LNCaP clone FGC (cell line): Measurements from ENCODE around the gene PHOSPHO1.

Experiments used
- DNase-seq: peaks from one replicate; pipeline ENCODE4 v3.0.0-alpha.2; 2011; ENCODE audit warnings: low read depth
- H3K4me3 ChIP-seq: 2 replicates; pipeline ENCODE4 v1.5.1; 2011; ENCODE audit warnings: mild to moderate bottlenecking, low read depth, low read length, control low read depth
- TF ChIP-seq, protein P1 (sequence below): IDR thresholded peaks from 2 replicates; pipeline ENCODE4 v1.5.1; 2012; ENCODE audit warnings: mild to moderate bottlenecking; ENCODE audit not compliant: control insufficient read depth, insufficient read depth; ENCODE audit errors: extremely low read depth

Gene PHOSPHO1

DNA sequence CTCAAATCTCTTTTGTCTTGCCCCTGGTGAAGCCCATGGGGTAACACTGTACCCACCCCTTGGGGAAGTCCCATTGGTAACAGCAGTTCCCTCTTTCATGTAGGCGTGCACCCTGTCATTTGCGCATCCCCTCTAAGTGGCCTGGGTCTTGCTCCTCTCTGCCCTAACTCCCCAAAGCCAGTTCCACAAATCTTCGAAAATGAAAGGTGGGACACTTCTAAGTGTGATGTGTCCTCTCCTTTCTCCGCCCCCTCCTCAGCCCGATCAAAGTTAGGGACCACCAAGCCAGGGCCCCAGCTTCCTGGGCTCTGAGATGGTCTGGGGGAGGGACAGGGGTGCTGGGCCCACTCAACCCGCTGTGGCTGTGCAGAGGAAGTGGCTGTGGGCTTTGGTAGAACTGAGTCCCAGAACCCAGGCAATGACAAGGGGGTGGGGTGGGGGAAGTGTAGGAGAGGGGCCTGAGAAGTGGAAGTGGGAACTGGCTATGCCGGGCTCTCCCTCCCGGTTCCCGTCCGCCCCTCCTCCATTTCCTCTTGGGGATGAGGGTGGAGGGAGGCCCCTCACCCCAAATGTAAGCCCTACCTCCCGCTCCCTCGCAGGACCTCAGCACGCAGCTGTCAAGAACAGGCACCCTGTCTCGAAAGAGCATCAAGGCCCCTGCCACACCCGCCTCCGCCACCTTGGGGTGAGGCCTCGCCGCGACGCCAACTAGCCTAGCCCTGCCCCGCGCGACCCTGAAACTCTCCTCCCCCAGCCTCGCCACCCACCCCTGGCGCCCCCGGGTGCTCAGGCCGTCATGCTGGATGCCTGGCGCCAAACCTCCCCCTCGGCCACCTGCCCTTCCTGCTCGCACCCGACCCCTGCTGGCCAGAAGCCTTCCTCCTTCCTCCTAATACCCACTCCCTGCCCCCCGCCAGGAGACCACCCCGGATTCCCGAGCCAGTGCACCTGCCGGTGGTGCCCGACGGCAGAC is 11.4 kb downstream of the PHOSPHO1 start:
- TF ChIP-seq, protein P1, sequence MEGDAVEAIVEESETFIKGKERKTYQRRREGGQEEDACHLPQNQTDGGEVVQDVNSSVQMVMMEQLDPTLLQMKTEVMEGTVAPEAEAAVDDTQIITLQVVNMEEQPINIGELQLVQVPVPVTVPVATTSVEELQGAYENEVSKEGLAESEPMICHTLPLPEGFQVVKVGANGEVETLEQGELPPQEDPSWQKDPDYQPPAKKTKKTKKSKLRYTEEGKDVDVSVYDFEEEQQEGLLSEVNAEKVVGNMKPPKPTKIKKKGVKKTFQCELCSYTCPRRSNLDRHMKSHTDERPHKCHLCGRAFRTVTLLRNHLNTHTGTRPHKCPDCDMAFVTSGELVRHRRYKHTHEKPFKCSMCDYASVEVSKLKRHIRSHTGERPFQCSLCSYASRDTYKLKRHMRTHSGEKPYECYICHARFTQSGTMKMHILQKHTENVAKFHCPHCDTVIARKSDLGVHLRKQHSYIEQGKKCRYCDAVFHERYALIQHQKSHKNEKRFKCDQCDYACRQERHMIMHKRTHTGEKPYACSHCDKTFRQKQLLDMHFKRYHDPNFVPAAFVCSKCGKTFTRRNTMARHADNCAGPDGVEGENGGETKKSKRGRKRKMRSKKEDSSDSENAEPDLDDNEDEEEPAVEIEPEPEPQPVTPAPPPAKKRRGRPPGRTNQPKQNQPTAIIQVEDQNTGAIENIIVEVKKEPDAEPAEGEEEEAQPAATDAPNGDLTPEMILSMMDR = no peak; the same call in 1 of the 2 replicates
- no peak for DNase-seq
- H3K4me3 ChIP-seq = no peak overlapping the region

DNA sequence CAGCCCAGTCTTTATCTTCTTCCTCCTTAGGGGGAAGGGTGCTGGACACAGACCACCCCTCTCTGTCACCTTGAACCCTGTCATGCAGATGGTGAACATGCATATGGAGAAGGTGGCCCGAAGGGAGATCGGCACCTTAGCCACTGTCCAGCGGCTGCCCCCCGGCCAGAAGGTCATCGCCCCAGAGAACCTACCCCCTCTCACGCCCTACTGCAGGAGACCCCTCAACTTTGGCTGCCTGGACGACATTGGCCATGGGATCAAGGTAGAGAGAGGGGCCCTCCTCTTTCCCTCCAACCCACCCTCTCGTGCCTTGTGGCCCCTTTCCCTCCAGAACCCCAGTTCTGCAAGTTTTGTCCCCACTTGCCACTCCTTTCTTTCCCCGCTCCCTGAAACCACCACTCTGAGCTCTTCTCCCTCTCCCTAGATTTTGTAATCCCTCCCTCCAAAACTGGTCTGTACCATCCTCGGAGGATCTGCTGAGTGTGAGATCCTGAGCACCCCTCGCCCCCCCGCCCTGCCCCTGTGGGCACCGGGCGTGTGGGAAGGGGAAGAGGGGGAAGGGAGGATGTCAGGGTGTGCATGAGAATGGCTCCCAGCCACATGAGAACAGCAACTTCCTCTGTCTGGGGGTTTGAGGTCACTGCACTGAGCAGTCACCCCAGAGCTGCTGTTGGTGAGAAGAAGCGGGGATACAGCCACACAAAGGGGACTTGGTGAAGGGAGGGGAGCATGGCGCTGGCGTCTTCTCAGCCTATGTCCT is 12.8 kb downstream of the PHOSPHO1 start:
- DNase-seq = no peak
- H3K4me3 ChIP-seq = no peak overlapping the region
- TF ChIP-seq, protein P1 = no peak

- DNase-seq = no peak
- TF ChIP-seq, protein P1 = no peak
- no peak overlapping the region for H3K4me3 ChIP-seq
Observed at GRCh38 chr17:49216953-49217650, 13.5 kb downstream of the PHOSPHO1 start.

DNA sequence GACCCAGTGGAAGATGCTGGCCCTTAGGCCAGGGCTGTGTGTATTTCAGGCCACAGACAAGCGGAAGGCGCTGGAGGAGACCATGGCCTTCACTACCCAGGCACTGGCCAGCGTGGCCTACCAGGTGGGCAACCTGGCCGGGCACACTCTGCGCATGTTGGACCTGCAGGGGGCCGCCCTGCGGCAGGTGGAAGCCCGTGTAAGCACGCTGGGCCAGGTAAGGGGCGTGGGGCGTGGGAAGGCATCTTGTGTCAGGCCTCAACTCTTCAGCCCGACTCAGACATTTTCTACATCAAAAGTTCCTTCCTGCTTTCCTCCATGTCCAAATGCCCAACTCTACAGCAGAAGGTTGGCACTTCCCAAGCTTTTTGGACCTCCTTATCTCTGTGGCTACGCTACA is 14.1 kb downstream of the PHOSPHO1 start:
- TF ChIP-seq, protein P1 = no peak
- DNase-seq = no peak
- H3K4me3 ChIP-seq = no peak overlapping the region

DNA sequence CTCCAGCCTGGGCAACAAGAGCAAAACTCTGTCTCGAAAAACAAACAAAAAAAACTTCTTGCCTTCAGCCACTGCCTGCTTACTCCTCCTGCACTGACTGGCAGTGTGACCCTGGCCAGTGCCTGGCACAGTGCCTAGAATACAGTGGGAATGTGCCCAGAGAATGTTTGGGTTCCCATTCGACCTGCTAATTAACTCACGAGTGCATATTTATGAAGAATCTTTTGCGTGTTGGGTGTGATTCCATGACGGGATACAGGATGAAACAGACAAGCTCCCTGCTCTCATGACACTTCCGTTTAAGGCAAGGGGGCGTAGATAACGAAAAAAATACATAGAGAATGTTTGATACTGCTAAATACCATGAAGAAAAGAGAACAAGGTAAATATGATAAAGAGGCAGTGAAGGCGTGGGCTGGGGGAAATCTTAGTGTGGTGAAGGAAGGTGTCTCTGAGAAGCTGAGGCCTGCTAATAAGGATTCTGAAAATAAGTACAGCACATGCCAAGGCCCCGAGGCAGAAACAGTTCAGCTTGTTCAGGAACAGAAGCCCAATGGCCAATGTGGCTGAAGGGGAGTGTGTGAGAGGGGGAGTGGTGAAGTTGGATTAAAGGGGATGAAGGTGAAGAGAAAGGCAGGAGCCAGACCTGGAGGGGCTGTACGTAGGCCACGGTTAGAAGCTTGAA is 15.8 kb downstream of the PHOSPHO1 start:
- no peak for DNase-seq
- H3K4me3 ChIP-seq = no peak overlapping the region
- TF ChIP-seq, protein P1 = no peak

- TF ChIP-seq, protein P1 = no peak
- H3K4me3 ChIP-seq = no peak overlapping the region
- no peak for DNase-seq
Observed at GRCh38 chr17:49213847-49214246, 16.7 kb downstream of the PHOSPHO1 start.
